Liver (tissue), 9 donors: ENCODE measurements around the gene DST. TPM values are rescaled to one million over a fixed set of nuclear protein-coding genes. Genes with fewer than 3 reads are reported as not detected.

ENCODE experiments used
- DNase-seq: peaks from one replicate; pipeline ENCODE4 v3.0.0-alpha.2; 2017; ENCODE audit warnings: low spot score
- H3K27ac ChIP-seq, 2 donors: one replicate each; pipeline ENCODE4 v1.7.0; 2013; ENCODE audit warnings: inconsistent platforms in 2 of 2, low read length in 2 of 2, control low read depth in 1 of 2, low read depth in 1 of 2, mild to moderate bottlenecking in 1 of 2
- H3K27me3 ChIP-seq, 4 donors: one replicate each; pipeline versions ENCODE4 v1.6.1 to v1.7.0; 2013; ENCODE audit warnings: low read length in 3 of 4, inconsistent platforms in 1 of 4, mild to moderate bottlenecking in 1 of 4, moderate library complexity in 1 of 4; ENCODE audit not compliant: control insufficient read depth in 4 of 4, insufficient read depth in 4 of 4
- H3K36me3 ChIP-seq, 4 donors: one replicate each; pipeline versions ENCODE4 v1.6.1 to v1.7.0; 2013; ENCODE audit warnings: low read length in 3 of 4, mild to moderate bottlenecking in 3 of 4, low read depth in 1 of 4, moderate library complexity in 1 of 4; ENCODE audit not compliant: control insufficient read depth in 4 of 4, insufficient read depth in 3 of 4
- H3K4me1 ChIP-seq, 4 donors: one replicate each; pipeline versions ENCODE4 v1.6.1 to v1.7.0; 2013; ENCODE audit warnings: low read length in 3 of 4, mild to moderate bottlenecking in 3 of 4, moderate library complexity in 1 of 4; ENCODE audit not compliant: control insufficient read depth in 4 of 4, insufficient read depth in 4 of 4
- H3K4me3 ChIP-seq, 3 donors: one replicate each; pipeline versions ENCODE4 v1.6.1 to v1.7.0; 2013; ENCODE audit warnings: low read length in 3 of 3, control low read depth in 1 of 3, low read depth in 1 of 3, mild to moderate bottlenecking in 1 of 3
- H3K9ac ChIP-seq, 2 donors: one replicate each; pipeline ENCODE4 v1.7.0; 2013; ENCODE audit warnings: low read length in 2 of 2, mild to moderate bottlenecking in 2 of 2, moderate library complexity in 2 of 2, control low read depth in 1 of 2, low read depth in 1 of 2
- H3K9me3 ChIP-seq, 4 donors: one replicate each; pipeline versions ENCODE4 v1.6.1 to v1.7.0; 2013; ENCODE audit warnings: low read length in 3 of 4; ENCODE audit not compliant: control insufficient read depth in 4 of 4
- EGR1 ChIP-seq, 2 donors: IDR thresholded peaks; 2 replicates each; pipeline ENCODE4 v1.6.1; 2016 to 2018; ENCODE audit warnings: antibody characterized with exemption in 2 of 2, low read depth in 2 of 2
- FOXA1 ChIP-seq: IDR thresholded peaks from 2 replicates; pipeline ENCODE4 v1.6.1; 2016; ENCODE audit warnings: antibody characterized with exemption
- FOXA2 ChIP-seq: IDR thresholded peaks from 2 replicates; pipeline ENCODE4 v1.6.1; 2016; ENCODE audit warnings: antibody characterized with exemption
- GABPA ChIP-seq, 2 donors: IDR thresholded peaks in 1 of 2; conservative IDR thresholded peaks in 1 of 2; 2 replicates each; pipeline ENCODE4 v1.6.1; 2016; ENCODE audit warnings: antibody characterized with exemption in 2 of 2, mild to moderate bottlenecking in 1 of 2, moderate library complexity in 1 of 2
- HNF4A ChIP-seq, 2 donors: conservative IDR thresholded peaks; 2 replicates each; pipeline ENCODE4 v1.6.1; 2016; ENCODE audit warnings: antibody characterized with exemption in 2 of 2, mild to moderate bottlenecking in 2 of 2
- HNF4G ChIP-seq: IDR thresholded peaks from 2 replicates; pipeline ENCODE4 v1.6.1; 2016; ENCODE audit warnings: antibody characterized with exemption
- JUND ChIP-seq, 2 donors: IDR thresholded peaks; 2 replicates each; pipeline ENCODE4 v1.6.1; 2016; ENCODE audit warnings: antibody characterized with exemption in 2 of 2
- NR2F2 ChIP-seq: IDR thresholded peaks from 2 replicates; pipeline ENCODE4 v1.6.1; 2016; ENCODE audit warnings: antibody characterized with exemption
- RAD21 ChIP-seq, 2 donors: IDR thresholded peaks; 2 replicates each; pipeline ENCODE4 v1.6.1; 2016; ENCODE audit warnings: antibody characterized with exemption in 2 of 2, mild to moderate bottlenecking in 2 of 2
- RXRA ChIP-seq, 2 donors: IDR thresholded peaks; 2 replicates each; pipeline ENCODE4 v1.6.1; 2017 to 2018; ENCODE audit warnings: antibody characterized with exemption in 2 of 2, mild to moderate bottlenecking in 1 of 2
- SP1 ChIP-seq: IDR thresholded peaks from 2 replicates; pipeline ENCODE4 v1.6.1; 2018; ENCODE audit warnings: antibody characterized with exemption, mild to moderate bottlenecking
- TAF1 ChIP-seq: conservative IDR thresholded peaks from 2 replicates; pipeline ENCODE4 v1.6.1; 2016; ENCODE audit warnings: antibody characterized with exemption, mild to moderate bottlenecking
- YY1 ChIP-seq: IDR thresholded peaks from 2 replicates; pipeline ENCODE4 v1.6.1; 2016; ENCODE audit warnings: antibody characterized with exemption, mild to moderate bottlenecking
- WGBS: extraction: QIAGEN DNeasy Blood & Tissue Kit; methylation state at CpG from one replicate; pipeline ENCODE4 v1.1.7; 2013; 5-methylcytosine and 5-hydroxymethylcytosine counted together
- polyA plus RNA-seq, 2 donors: library from polyadenylated mRNA; stranded (reverse) in 1 of 2; unstranded in 1 of 2; fragments of 200-250 nt in 1 of 2; fragments of >200 nt in 1 of 2; fragmentation: Nextera tagmentation in 1 of 2; extraction: Ambion mirVana in 1 of 2; gene quantifications; one replicate each; pipeline versions ENCODE4 v1.2.1 to v1.2.3, GENCODE V29; 2013 to 2015
- total RNA-seq, 2 donors: library from RNA; depleted of rRNA; stranded (reverse); fragments of >200 nt; gene quantifications; one replicate each; pipeline ENCODE4 v1.2.3, GENCODE V29; 2014
- TF ChIP-seq, protein P1 (sequence below): IDR thresholded peaks from 2 replicates; pipeline ENCODE4 v1.6.1; 2016; ENCODE audit warnings: antibody characterized with exemption
- TF ChIP-seq, protein P2 (sequence below): IDR thresholded peaks from 2 replicates; pipeline ENCODE4 v1.6.1; 2016; ENCODE audit warnings: antibody characterized with exemption
- TF ChIP-seq, protein P3 (sequence below): IDR thresholded peaks from 2 replicates; pipeline ENCODE4 v1.6.1; 2016; ENCODE audit warnings: antibody characterized with exemption, mild to moderate bottlenecking
- TF ChIP-seq, protein P4 (sequence below): IDR thresholded peaks from 2 replicates; pipeline ENCODE4 v1.6.1; 2016; ENCODE audit warnings: antibody characterized with exemption
- TF ChIP-seq, protein P5 (sequence below): fragments of 150-350 bp; IDR thresholded peaks from 2 replicates; pipeline ENCODE4 v1.5.1; 2017; ENCODE audit warnings: improper control_type of control experiment, low read depth, low read length; ENCODE audit not compliant: missing input control
- donor health status: healthy.
- donor health status: healthy.
- donor health status: healthy.
- donor health status: healthy.
- donor health status: healthy.

Gene DST
- total and polyA plus RNA-seq, 4 donors = 30.5 to 234 (median 86.7) TPM

DNA sequence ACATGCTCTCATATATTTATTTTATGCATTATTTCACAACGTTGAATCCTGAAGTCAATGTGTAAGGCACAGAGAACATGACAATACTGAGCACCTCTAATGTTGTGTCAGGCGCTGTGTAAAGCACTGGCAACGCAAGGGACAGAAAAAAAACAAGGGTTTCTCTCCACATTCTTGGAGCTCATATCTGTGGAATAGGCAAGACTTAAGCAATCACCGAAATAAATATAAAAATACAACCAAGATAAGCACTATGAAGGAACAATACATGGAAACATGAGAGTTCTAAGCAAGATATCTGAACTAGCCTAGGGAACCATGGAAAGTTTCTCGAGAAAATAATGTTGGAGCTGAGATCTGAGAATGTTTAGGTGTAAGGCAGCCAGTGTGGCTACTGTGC is 1.7 kb upstream of the DST start:
- Histone ChIP-seq H3K9ac (no peak overlapping the region), H3K9me3 (no peaks in the 10 kb centered on the region), H3K27me3 (no peaks in the 10 kb centered on the region), H3K4me3 (no peak overlapping the region), H3K27ac (peak overlapping the region in 1 of 2 donors; percentile 4), H3K36me3 (peaks cover 1 to 69% (median 38%) of the 10 kb centered on the region in 4 donors), H3K4me1 (peaks cover 0 to 6% (median 4%) of the 10 kb centered on the region in 4 donors)
- no peak for TF ChIP-seq EGR1 (IDR thresholded peaks at IDR 0.05; ENCODE audit: low read depth in 2 of 2)
- TF ChIP-seq, protein P1, sequence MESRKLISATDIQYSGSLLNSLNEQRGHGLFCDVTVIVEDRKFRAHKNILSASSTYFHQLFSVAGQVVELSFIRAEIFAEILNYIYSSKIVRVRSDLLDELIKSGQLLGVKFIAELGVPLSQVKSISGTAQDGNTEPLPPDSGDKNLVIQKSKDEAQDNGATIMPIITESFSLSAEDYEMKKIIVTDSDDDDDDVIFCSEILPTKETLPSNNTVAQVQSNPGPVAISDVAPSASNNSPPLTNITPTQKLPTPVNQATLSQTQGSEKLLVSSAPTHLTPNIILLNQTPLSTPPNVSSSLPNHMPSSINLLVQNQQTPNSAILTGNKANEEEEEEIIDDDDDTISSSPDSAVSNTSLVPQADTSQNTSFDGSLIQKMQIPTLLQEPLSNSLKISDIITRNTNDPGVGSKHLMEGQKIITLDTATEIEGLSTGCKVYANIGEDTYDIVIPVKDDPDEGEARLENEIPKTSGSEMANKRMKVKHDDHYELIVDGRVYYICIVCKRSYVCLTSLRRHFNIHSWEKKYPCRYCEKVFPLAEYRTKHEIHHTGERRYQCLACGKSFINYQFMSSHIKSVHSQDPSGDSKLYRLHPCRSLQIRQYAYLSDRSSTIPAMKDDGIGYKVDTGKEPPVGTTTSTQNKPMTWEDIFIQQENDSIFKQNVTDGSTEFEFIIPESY = no peak
- TF ChIP-seq NR2F2 = no peak
- TF ChIP-seq, protein P2, sequence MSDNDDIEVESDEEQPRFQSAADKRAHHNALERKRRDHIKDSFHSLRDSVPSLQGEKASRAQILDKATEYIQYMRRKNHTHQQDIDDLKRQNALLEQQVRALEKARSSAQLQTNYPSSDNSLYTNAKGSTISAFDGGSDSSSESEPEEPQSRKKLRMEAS = no peak
- TF ChIP-seq HNF4G = no peak
- TF ChIP-seq SP1 = no peak
- no peak for TF ChIP-seq FOXA2
- TF ChIP-seq RAD21 (IDR thresholded peaks at IDR 0.05) = no peak
- TF ChIP-seq RXRA (IDR thresholded peaks at IDR 0.05) = no peak
- TF ChIP-seq, protein P3, sequence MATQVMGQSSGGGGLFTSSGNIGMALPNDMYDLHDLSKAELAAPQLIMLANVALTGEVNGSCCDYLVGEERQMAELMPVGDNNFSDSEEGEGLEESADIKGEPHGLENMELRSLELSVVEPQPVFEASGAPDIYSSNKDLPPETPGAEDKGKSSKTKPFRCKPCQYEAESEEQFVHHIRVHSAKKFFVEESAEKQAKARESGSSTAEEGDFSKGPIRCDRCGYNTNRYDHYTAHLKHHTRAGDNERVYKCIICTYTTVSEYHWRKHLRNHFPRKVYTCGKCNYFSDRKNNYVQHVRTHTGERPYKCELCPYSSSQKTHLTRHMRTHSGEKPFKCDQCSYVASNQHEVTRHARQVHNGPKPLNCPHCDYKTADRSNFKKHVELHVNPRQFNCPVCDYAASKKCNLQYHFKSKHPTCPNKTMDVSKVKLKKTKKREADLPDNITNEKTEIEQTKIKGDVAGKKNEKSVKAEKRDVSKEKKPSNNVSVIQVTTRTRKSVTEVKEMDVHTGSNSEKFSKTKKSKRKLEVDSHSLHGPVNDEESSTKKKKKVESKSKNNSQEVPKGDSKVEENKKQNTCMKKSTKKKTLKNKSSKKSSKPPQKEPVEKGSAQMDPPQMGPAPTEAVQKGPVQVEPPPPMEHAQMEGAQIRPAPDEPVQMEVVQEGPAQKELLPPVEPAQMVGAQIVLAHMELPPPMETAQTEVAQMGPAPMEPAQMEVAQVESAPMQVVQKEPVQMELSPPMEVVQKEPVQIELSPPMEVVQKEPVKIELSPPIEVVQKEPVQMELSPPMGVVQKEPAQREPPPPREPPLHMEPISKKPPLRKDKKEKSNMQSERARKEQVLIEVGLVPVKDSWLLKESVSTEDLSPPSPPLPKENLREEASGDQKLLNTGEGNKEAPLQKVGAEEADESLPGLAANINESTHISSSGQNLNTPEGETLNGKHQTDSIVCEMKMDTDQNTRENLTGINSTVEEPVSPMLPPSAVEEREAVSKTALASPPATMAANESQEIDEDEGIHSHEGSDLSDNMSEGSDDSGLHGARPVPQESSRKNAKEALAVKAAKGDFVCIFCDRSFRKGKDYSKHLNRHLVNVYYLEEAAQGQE = no peak
- no peak for TF ChIP-seq TAF1
- no peak for TF ChIP-seq YY1
- TF ChIP-seq HNF4A (conservative IDR thresholded peaks at IDR 0.05) = no peak
- TF ChIP-seq, protein P4, sequence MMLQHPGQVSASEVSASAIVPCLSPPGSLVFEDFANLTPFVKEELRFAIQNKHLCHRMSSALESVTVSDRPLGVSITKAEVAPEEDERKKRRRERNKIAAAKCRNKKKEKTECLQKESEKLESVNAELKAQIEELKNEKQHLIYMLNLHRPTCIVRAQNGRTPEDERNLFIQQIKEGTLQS = no peak
- no peak for TF ChIP-seq JUND (IDR thresholded peaks at IDR 0.05)
- no peak for TF ChIP-seq FOXA1
- TF ChIP-seq, protein P5, sequence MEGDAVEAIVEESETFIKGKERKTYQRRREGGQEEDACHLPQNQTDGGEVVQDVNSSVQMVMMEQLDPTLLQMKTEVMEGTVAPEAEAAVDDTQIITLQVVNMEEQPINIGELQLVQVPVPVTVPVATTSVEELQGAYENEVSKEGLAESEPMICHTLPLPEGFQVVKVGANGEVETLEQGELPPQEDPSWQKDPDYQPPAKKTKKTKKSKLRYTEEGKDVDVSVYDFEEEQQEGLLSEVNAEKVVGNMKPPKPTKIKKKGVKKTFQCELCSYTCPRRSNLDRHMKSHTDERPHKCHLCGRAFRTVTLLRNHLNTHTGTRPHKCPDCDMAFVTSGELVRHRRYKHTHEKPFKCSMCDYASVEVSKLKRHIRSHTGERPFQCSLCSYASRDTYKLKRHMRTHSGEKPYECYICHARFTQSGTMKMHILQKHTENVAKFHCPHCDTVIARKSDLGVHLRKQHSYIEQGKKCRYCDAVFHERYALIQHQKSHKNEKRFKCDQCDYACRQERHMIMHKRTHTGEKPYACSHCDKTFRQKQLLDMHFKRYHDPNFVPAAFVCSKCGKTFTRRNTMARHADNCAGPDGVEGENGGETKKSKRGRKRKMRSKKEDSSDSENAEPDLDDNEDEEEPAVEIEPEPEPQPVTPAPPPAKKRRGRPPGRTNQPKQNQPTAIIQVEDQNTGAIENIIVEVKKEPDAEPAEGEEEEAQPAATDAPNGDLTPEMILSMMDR = no peak
- no peak for TF ChIP-seq GABPA (IDR thresholded peaks at IDR 0.05 in 1 of 2, conservative IDR thresholded peaks at IDR 0.05 in 1 of 2)
- 86% methylated on average over 5 of the region's 5 CpGs for WGBS
- no peak for DNase-seq
